GM20000 (cell line): ENCODE results near the gene S100A10.

Experiments
- DNase-seq: peaks from one replicate; pipeline ENCODE4 v3.0.0; 2012; ENCODE audit warnings: low spot score
- CTCF ChIP-seq: IDR thresholded peaks from 2 replicates; pipeline ENCODE4 v1.5.1; 2012; ENCODE audit warnings: mild to moderate bottlenecking, control low read depth; ENCODE audit errors: extremely low read depth, missing control alignments

The S100A10 gene

GRCh38 chr1:151944126-151944856 is 49.4 kb downstream of the S100A10 start:
- TF ChIP-seq CTCF, result no peak
- no peak for DNase-seq

GRCh38 chr1:151943591-151943990 is 50.1 kb downstream of the S100A10 start:
- TF ChIP-seq CTCF, result no peak

DNA sequence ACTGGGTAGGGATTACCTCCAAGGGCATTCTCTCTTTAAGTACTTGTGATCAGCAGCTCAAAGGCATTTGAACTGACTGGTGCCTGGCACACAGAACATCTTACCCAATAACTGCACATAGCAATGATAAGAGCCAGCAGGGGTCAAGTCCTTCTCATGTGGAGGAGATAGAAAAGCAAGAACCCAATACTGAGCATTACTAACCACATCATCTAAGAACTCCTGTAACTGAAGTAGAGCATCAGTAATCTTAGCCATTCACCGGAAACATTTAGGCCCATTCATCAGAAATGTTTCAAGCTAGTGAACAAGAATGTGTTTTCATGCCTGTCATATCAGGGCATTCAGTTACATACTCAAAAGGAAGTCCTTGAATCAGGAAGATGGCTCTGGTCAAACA is 50.8 kb downstream of the S100A10 start:
- TF ChIP-seq CTCF, result no peak

More at GRCh38 chr1:151943591-151943990, 50.1 kb downstream of the S100A10 start:
- no peak for DNase-seq

DNA sequence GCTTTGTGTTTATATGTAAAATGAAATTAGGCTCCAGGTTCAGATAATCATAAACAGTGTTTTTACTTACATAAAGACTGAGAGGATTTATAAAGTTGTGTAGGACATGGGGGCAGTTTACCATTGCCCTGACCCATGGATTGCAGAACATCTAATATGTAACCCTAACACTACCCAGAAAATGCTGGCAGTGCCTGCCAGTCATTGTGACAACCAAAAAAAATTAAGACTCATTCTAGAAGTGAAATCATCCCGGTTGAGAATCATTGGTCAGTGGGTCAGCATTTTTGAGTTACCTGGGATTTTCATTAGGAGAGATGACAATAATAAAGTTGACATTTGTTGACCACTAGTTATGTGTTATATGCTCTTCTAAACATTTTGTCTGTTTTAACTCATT is 53.1 kb downstream of the S100A10 start:
- TF ChIP-seq CTCF, result no peak

More for the DNA sequence above, 50.8 kb downstream of the S100A10 start:
- no peak for DNase-seq

DNA sequence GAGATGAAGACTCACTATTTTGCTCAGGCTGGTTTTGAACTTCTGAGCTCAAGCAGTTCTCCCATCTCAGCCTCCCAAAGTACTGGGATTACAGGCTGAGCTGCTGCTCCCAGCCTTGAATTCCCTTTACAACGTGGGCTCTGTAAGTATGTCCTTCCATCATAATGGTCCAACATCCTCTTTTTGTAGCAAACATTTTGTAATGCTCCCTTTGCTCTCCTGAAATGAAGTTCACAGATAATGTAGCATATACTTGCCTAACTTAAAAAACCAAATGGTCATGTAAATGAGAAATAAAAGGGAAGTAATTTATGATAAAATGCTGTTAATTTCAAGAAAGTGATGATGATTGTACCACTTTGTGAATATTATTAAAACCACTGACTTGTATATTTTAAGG is 53.9 kb downstream of the S100A10 start:
- no peak for DNase-seq
- TF ChIP-seq CTCF, result no peak

More for the DNA sequence above, 53.1 kb downstream of the S100A10 start:
- no peak for DNase-seq

GRCh38 chr1:151939141-151939540 is 54.5 kb downstream of the S100A10 start:
- no peak for TF ChIP-seq CTCF
- no peak for DNase-seq

GRCh38 chr1:151936653-151937052 is 57.0 kb downstream of the S100A10 start:
- no peak for DNase-seq
- no peak for TF ChIP-seq CTCF
